GM12801 (cell line): ENCODE data around the gene TMSB4Y.

Experiments used
- TF ChIP-seq, protein P1 (sequence below): IDR thresholded peaks from one replicate; pipeline ENCODE4 v1.5.1; 2011; ENCODE audit warnings: control low read depth; ENCODE audit not compliant: insufficient read length; ENCODE audit errors: extremely low read depth

TMSB4Y gene

DNA sequence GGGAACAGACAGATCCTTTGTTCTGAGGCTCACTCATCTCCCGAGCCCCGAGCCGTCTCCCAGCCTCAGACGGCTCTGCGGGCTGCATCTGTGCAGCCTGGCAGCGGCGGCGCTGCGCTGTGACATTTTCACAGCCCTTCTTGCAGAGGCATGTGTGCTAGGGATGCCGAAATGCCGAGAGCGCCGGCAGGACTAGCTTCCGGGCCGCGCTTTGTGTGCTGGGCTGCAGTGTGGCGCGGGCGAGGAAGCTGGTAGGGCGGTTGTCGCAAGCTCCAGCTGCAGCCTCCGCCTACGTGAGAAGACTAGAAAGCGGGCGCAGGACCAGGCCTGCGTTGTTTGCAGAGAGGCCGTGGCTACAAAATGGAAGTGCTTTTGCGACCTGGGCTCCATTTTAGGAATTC is at the start of gene TMSB4Y:
TMSB4Y (plus strand) TSS at position 332 of the 401 bp plus-strand sequence.
- TF ChIP-seq, protein P1, sequence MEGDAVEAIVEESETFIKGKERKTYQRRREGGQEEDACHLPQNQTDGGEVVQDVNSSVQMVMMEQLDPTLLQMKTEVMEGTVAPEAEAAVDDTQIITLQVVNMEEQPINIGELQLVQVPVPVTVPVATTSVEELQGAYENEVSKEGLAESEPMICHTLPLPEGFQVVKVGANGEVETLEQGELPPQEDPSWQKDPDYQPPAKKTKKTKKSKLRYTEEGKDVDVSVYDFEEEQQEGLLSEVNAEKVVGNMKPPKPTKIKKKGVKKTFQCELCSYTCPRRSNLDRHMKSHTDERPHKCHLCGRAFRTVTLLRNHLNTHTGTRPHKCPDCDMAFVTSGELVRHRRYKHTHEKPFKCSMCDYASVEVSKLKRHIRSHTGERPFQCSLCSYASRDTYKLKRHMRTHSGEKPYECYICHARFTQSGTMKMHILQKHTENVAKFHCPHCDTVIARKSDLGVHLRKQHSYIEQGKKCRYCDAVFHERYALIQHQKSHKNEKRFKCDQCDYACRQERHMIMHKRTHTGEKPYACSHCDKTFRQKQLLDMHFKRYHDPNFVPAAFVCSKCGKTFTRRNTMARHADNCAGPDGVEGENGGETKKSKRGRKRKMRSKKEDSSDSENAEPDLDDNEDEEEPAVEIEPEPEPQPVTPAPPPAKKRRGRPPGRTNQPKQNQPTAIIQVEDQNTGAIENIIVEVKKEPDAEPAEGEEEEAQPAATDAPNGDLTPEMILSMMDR, result no peak

DNA sequence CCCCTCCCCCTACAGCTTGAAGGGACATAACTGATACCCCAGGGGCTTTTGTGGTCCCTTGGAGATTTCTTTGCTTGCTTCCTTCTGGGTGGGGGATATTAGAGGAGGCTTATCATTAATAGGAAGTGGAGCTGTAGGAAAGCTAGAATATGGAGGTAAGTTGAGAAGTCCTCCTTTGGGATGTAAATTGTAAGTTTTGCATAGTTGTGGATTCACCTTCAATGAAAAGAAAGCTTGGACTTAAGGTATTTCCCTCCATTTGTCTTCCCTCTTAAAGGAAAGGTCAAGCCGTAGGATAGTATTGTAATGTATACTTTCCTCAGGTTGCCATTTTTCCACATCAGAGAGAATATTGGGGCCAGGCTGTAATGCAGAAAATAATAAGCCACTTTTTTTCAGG is 39.5 kb upstream of the TMSB4Y start:
- TF ChIP-seq, protein P1, result no peak

- TF ChIP-seq, protein P1, result no peak
Observed at GRCh38 chrY:13671122-13671521, 32.6 kb upstream of the TMSB4Y start.

- TF ChIP-seq, protein P1, result no peak
Observed at GRCh38 chrY:13702276-13702675, 1.4 kb upstream of the TMSB4Y start.

- TF ChIP-seq, protein P1, result no peak
Observed at GRCh38 chrY:13704121-13704930, 627 bp downstream of the TMSB4Y start.

GRCh38 chrY:13705197-13705596 is 1.5 kb downstream of the TMSB4Y start:
- TF ChIP-seq, protein P1, result no peak

DNA sequence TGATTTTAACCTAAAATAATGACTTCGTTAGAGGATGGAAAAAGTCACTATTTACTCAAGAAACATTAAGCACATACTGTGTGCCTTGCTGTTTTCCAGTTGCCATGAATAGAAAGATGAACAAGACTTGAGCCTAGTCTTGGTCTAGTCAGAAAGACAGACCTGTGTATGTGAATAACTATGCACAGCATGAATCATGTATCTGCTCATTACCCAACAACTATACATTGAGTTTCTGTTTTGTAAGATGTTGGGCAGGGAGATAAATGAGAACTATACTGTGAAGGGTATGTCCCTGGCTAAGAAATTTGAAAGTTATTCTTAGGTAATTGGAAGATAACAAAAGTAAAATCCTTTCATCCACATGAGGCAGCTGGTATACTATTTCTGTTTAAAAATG is 4.3 kb downstream of the TMSB4Y start:
- TF ChIP-seq, protein P1, result no peak
